Pons (tissue), 1 donor: Measurements from ENCODE around the gene ATOSB.

Experiments
- DNase-seq: peaks from one replicate; pipeline ENCODE4 v3.0.0-alpha.2; 2016; ENCODE audit warnings: low spot score

Gene ATOSB

GRCh38 chr9:35112257-35113020 lies 3.2 kb downstream of the ATOSB start:
- DNase-seq: peak; percentile 26

- peak; percentile 99 for DNase-seq
These were observed 4.4 kb downstream of the ATOSB start for GRCh38 chr9:35111001-35111933.

- peak; percentile 83 for DNase-seq
These were observed 5.3 kb downstream of the ATOSB start for GRCh38 chr9:35110327-35110761.

GRCh38 chr9:35108946-35109575 lies 6.6 kb downstream of the ATOSB start:
- no peak for DNase-seq

GRCh38 chr9:35108461-35108860 lies 7.2 kb downstream of the ATOSB start:
- no peak for DNase-seq

GRCh38 chr9:35107297-35108290 lies 8.1 kb downstream of the ATOSB start:
- DNase-seq: no peak

GRCh38 chr9:35106343-35106730 lies 9.3 kb downstream of the ATOSB start:
- DNase-seq: no peak

- no peak for DNase-seq
These were observed 9.9 kb downstream of the ATOSB start for GRCh38 chr9:35105571-35106342.

GRCh38 chr9:35105126-35105525 lies 10.5 kb downstream of the ATOSB start:
- DNase-seq: no peak

- no peak for DNase-seq
These were observed 11.1 kb downstream of the ATOSB start for GRCh38 chr9:35104586-35104985.

GRCh38 chr9:35103660-35104191 lies 11.9 kb downstream of the ATOSB start:
- no peak for DNase-seq

GRCh38 chr9:35102769-35103659 lies 12.6 kb downstream of the ATOSB start, which contains the start of gene STOML2:
STOML2 (minus strand) TSS chr9:35103131; CDS start chr9:35103094, 37 bp downstream.
- DNase-seq: peak; percentile 97

- no peak for DNase-seq
These were observed 13.2 kb downstream of the ATOSB start for GRCh38 chr9:35102465-35102768.

GRCh38 chr9:35097573-35097972 lies 18.1 kb downstream of the ATOSB start:
- DNase-seq: no peak

- peak; percentile 69 for DNase-seq
These were observed 19.4 kb downstream of the ATOSB start, which contains the start of gene PIGO for GRCh38 chr9:35096035-35096849. PIGO (minus strand) TSS chr9:35096591; CDS start chr9:35095565, 1,026 bp downstream.

- DNase-seq: no peak
These were observed 24.1 kb downstream of the ATOSB start for GRCh38 chr9:35091536-35091935.

GRCh38 chr9:35089434-35089833 lies 26.2 kb downstream of the ATOSB start:
- DNase-seq: no peak

- no peak for DNase-seq
These were observed 30.6 kb downstream of the ATOSB start for GRCh38 chr9:35085078-35085477.
